HG02885 (cell line): Measurements from ENCODE around the gene TMEM179.

Source experiments
- ATAC-seq: cut with Tn5 transposase; IDR thresholded peaks from one replicate; pipeline ENCODE4 v1.9.1; 2021; ENCODE audit warnings: mild to moderate bottlenecking; ENCODE audit not compliant: unreplicated experiment, poor library complexity

The TMEM179 gene

GRCh38 chr14:104548802-104549535, 55.6 kb downstream of the TMEM179 start:
- ATAC-seq, result no peak

DNA sequence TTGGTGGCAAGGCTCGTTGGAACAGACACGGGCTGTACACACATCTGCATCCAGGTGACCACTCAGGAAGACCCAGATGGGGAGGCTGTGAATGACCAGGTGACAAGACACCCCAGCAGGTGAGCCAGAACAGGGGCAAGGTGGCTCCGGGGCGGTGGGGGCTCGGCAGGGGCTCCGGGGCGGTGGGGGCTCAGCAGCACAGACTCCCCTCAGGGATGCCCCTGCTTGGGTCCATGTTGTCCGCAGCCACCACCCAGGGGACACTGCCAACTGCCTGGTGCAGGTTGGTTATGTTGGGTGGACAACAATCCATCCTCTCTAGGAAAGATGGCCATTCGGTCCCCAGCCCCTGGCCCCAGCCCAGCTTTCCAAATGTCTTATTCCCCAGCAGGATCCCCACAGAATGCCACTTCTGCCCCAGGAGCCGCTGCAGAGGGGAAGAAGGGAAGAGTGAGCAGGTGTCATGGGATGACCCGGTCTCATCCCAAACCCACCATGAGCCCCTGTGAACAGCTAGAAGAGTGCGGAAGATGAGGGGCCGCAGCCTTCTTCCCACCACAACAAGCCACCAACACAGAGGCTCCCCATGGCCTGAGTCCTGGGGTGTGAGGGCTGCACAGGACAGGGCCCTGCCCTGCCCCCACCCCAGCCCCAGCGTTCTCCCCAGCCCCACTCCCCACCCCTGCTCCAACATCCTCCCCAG, 56.4 kb downstream of the TMEM179 start:
- ATAC-seq, result no peak

GRCh38 chr14:104547310-104547997, 57.1 kb downstream of the TMEM179 start:
- no peak for ATAC-seq

GRCh38 chr14:104546591-104547309, 57.8 kb downstream of the TMEM179 start:
- no peak for ATAC-seq

GRCh38 chr14:104545942-104546501, 58.5 kb downstream of the TMEM179 start:
- ATAC-seq, result no peak

DNA sequence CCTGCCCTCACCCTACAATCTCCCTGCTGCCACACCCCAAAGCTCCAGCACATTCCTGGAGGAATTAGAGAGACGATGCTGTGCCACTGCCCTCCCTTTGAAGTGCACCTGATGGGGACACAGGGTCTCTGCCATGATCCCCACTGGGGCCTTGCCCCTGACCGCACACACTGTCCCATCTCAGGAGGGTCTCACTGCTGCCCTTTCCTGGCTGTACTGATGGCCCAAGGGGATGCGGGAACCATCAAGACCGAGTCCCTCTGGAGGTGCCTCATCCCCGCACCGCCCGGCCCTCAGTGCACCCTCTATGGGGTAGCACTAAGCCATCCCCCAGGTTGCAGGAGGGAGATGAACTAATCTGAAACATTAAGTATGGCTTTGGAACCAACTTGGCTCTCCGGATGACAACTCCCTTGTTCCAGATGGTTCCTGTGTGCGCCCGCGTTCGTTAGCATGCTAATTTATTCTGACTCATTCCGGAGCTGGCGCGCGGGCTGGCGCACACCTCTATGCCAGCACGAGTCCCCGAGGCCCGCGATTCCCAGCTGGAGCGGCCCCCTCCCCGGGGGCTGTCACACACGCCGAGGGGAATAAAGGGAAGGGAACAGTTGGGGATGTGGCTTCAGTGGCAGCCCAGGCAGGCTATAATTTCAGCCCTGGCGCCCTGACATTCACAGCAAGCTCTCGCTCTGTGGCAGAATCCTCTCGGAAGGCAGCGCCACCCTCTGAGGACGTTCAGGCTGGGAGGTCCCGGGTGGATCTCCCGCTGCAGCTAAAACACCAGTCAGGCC, 59.2 kb downstream of the TMEM179 start:
- ATAC-seq, result no peak

DNA sequence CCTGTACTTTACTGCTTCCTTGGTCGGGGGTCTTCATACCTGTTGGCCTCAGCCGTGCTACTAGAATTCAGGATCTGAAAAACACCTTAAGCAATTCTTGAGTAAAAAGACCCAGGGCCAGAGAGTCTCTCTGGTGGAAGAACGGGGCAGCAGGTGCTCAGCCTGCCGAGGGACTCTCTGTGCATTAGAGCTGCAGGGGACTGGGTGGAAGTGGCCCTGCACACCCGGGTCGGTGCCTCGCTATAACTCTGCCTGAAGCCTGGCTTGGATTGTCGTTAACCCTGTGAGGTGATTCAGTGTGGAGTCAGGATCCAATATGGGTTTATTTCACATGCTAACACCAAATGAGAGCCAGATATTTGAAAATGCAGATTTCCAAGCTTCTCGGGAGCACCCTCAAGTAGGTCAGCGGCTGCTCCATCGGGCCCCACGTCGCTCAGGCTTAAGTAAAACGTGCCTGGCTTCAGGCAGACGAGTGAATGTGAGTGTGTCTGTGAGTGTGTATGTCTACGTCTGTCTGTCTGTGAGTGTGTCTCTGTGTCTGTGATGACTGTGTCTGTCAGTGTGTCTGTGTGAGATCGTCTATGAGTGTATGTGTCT, 60.1 kb downstream of the TMEM179 start:
- ATAC-seq, result no peak

DNA sequence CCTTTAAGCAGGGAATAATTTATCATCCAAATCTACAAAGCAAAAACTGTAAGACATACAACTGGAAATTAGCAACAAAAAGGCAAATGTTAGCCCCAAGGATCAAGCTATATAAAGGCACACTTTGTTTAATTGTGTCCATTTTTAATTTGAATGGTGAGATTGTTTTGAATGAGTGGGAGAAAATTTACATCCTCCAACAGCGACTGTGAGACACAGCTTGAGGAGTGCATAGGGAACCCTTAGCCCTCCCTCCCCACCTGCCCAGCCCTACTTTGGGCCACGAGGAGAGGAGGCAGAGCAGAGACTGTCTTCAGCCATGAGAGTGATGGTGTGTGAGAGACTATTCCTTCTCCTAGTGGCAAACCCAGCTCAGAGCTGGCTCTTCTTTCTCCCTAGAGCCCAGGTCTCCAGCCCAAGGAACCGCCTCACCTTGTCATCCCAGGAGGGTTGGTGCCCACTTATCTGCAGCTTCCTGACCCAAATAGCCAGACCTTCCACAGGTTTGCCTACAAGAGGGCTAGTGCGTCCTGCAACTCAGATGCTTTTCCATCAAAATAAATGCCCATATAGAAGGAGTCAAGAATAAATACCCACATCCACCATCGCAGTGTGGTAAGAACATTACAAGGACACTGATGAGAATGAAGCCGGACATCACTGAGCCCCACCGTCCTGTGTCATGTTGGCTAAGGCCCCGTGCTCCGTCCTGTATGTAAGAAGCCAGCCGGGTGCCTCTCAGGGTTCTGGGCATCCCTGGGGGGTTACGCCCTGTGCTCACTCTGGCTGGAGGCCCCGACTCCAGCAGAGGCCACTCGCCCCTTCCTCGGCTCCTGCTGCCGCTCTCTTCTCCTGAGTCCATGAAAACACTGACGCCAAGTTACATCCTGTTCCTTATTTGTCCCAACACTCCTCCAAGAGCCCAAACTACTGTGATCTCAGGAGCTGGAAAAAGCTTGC, 61.4 kb downstream of the TMEM179 start:
- no peak for ATAC-seq

- ATAC-seq, result no peak
These were observed 62.6 kb downstream of the TMEM179 start for GRCh38 chr14:104541905-104542465.
